ENCODE data around the gene C6orf120.

DNA sequence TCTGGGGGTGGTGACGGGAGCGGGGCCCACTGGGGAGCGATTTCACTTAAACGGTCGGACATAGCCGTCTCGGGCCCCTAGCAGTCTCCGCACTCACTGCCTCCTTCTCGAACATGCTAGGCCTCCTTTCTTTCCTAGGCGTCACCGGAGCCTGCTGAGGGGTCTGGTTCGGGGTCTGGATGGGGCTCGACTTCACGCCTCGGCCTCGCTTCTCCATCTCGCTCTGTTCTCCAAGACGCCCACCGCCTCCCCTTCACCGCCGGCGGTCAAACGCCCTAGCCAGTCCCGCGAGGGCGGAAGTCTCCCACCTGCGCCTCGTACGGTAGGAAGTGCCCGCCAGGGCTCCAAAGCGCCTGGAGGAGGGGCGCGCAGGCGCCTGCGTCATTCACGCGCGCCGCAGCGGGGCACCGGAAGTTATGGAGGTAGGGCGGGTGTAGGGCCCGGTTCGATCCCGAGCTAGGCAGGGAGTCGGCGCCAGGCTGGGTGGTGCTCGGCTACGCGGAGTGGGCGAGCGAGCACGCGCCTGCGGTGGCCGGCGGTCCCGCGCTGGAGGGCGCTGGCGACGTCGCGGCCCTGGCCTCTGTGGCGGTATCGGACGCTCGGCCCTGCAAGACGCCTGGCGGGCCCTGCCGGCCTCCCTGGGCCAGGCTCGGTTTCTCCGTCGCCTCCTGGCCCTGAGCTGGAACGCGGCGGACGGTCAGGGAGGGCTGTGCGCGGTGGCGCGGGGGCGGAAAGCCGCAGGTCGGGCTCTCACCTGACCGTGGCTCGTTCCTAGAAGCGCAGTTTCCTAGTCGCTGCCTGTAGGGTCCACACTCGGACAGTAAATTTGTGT, 49.5 kb downstream of the C6orf120 start, which contains the start of the genes DYNLT2 and ERMARD:
- TF ChIP-seq CTCF (IDR thresholded peaks at IDR 0.05; ENCODE audit: poor library complexity) (peak; percentile 1), EZH2phosphoT487 (IDR thresholded peaks at IDR 0.05; ENCODE audit: low read depth, severe bottlenecking, unreplicated experiment) (no peak), EZH2 (IDR thresholded peaks at IDR 0.05; ENCODE audit: borderline replicate concordance) (no peak)
